ENCODE data around the gene WHAMM.

The WHAMM gene

GRCh38 chr15:82830427-82831173, 21.2 kb downstream of the WHAMM start:
- no peak for DNase-seq (ENCODE audit: low read depth)
- TF ChIP-seq CTCF (IDR thresholded peaks at IDR 0.05; ENCODE audit: low read length, missing control alignments) = no peak
- no peak overlapping the region for H3K4me3 ChIP-seq (replicated peaks; ENCODE audit: low read depth, low read length)

GRCh38 chr15:82831894-82832600, 22.6 kb downstream of the WHAMM start:
- DNase-seq (ENCODE audit: low read depth) = no peak
- TF ChIP-seq CTCF (IDR thresholded peaks at IDR 0.05; ENCODE audit: low read length, missing control alignments) = no peak
- H3K4me3 ChIP-seq (replicated peaks; ENCODE audit: low read depth, low read length) = no peak overlapping the region

GRCh38 chr15:82832601-82833361, 23.4 kb downstream of the WHAMM start:
- TF ChIP-seq CTCF (IDR thresholded peaks at IDR 0.05; ENCODE audit: low read length, missing control alignments) = peak; percentile 13
- peak; percentile 83 for DNase-seq (ENCODE audit: low read depth)
- no peak overlapping the region for H3K4me3 ChIP-seq (replicated peaks; ENCODE audit: low read depth, low read length)

GRCh38 chr15:82833362-82833682, 23.9 kb downstream of the WHAMM start:
- no peak for TF ChIP-seq CTCF (IDR thresholded peaks at IDR 0.05; ENCODE audit: low read length, missing control alignments)
- no peak overlapping the region for H3K4me3 ChIP-seq (replicated peaks; ENCODE audit: low read depth, low read length)
- no peak for DNase-seq (ENCODE audit: low read depth)

- H3K4me3 ChIP-seq (replicated peaks; ENCODE audit: low read depth, low read length) = no peak overlapping the region
- DNase-seq (ENCODE audit: low read depth) = no peak
- no peak for TF ChIP-seq CTCF (IDR thresholded peaks at IDR 0.05; ENCODE audit: low read length, missing control alignments)
Observed at GRCh38 chr15:82835391-82835917, 26.0 kb downstream of the WHAMM start.

- no peak for DNase-seq (ENCODE audit: low read depth)
- H3K4me3 ChIP-seq (replicated peaks; ENCODE audit: low read depth, low read length) = no peak overlapping the region
- TF ChIP-seq CTCF (IDR thresholded peaks at IDR 0.05; ENCODE audit: low read length, missing control alignments) = no peak
Observed at GRCh38 chr15:82838096-82838735, 28.8 kb downstream of the WHAMM start.
